DMS153 treated with DMSO at 0.1 percent for 48 hours (cell line): ENCODE results near the gene DAAM2.

ENCODE experiments used
- DNase-seq: peaks from one replicate; lab custom pipeline; 2025; ENCODE audit not compliant: unreplicated experiment; lab: John Stamatoyannopoulos, UW

DAAM2 gene

GRCh38 chr6:39947611-39948068 is 155.5 kb downstream of the DAAM2 start:
- no peak for DNase-seq

DNA sequence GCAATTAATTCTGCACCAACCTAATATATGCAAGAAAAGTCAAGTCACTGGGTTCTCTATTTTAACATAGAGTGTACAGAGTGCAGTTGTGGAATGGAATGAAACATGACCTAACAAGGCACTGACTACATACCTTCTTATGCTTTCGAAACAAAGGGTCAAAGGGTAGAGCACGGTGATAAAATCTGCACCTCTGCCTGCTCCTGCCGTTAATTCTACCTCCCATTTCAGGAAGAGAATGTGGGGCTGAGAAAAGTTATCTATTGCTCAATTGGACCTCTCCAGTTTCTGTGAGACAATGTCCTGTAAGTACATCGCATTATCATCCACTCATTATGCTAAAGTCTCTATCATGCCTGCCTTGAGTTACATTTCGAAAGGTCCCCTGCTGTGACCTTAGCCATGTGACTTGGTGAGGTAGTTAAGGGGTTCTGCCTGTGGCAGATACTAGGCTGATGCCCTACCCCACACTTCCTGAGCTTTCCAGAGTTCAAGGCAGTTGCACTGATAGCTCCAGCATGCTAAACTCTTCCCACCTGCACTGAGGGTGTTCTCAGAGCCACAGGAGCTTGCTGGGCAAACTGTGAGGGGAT is 156.1 kb downstream of the DAAM2 start:
- DNase-seq, result no peak

- no peak for DNase-seq
Observed at GRCh38 chr6:39950125-39950720, 158.0 kb downstream of the DAAM2 start.

DNA sequence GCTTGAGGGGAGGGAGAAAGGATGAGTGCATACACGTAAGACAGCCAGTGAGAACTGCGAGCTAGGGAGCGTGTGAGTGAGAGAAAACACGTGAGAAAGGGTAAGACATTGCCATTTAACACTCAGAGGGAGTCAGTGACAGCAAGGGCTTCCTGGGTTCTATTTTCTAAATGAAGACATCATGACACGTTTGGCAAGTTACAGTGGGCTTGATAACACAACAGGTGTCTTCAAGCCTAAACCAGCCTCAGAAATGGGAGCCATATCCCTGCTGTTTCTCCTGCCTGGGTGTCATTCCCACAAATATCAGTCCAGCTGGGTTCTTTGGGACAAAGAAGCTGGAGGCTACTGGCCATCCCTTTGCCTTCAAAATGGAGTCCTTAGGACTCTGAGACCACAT is 159.0 kb downstream of the DAAM2 start:
- no peak for DNase-seq

GRCh38 chr6:39951716-39952115 is 159.5 kb downstream of the DAAM2 start:
- no peak for DNase-seq

- no peak for DNase-seq
Observed at GRCh38 chr6:39952167-39952566, 160.0 kb downstream of the DAAM2 start.

DNA sequence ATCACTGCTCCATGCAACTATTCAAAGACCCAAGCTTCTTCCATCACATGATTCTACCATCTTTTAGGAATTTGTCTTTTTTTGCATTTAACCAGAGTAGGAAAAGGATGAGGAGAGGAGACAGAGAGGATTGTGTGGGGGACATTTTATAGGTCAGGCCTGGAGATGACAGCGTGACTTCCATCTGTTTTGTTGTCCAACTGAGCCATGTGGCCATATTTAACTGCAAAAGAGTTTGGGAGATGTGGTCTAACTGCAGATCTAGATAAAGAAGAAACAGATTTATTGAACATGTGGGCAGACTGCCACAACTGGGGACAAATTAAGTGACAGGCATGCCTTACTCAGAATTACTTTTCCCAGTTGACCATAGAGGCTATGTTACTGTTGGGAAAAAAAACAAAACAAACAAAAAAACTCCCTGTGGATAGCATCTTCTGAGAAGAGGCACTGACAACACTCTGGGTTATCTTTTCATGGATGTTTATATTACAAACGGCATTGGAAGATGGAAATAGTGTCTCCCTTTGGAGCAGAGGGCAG is 161.0 kb downstream of the DAAM2 start:
- DNase-seq, result no peak
